GM23248 (cell line): ENCODE data around the gene PALM. TPM values are rescaled to one million over a fixed set of nuclear protein-coding genes. Genes with fewer than 3 reads are reported as not detected.
A peak's percentile ranks its signal among the peaks of the same experiment; 100 is the strongest.

ENCODE experiments used
- DNase-seq: peaks from one replicate; pipeline ENCODE4 v3.0.0-alpha.2; 2015
- H2AFZ ChIP-seq: fragments of 200-600 bp; sonication (generic); 2 replicates; pipeline ENCODE4 v1.6.1; 2016; ENCODE audit warnings: antibody characterized with exemption
- H3F3A ChIP-seq: fragments of 200-600 bp; sonication (generic); 2 replicates; pipeline ENCODE4 v1.6.1; 2016; ENCODE audit warnings: mild to moderate bottlenecking, antibody characterized with exemption, mixed run types; ENCODE audit not compliant: insufficient read depth
- H3K27ac ChIP-seq: fragments of 200-600 bp; sonication (generic); 2 replicates; pipeline ENCODE4 v1.5.1; 2016; ENCODE audit warnings: mild to moderate bottlenecking
- H3K27me3 ChIP-seq: fragments of 200-600 bp; sonication (generic); replicated peaks from 2 replicates; pipeline ENCODE4 v1.6.1; 2016; ENCODE audit warnings: mild to moderate bottlenecking; ENCODE audit not compliant: insufficient read depth
- H3K36me3 ChIP-seq: fragments of 200-600 bp; sonication (generic); 2 replicates; pipeline ENCODE4 v1.6.1; 2016; ENCODE audit warnings: low read depth, mild to moderate bottlenecking
- H3K4me1 ChIP-seq: fragments of 200-600 bp; sonication (generic); 2 replicates; pipeline ENCODE4 v1.6.1; 2016; ENCODE audit warnings: mild to moderate bottlenecking; ENCODE audit not compliant: insufficient read depth
- H3K4me2 ChIP-seq: fragments of 200-600 bp; sonication (generic); one replicate; pipeline ENCODE4 v1.6.1; 2016; ENCODE audit warnings: mild to moderate bottlenecking; ENCODE audit not compliant: unreplicated experiment
- H3K4me3 ChIP-seq: fragments of 200-600 bp; sonication (generic); 2 replicates; pipeline ENCODE4 v1.5.1; 2016; ENCODE audit warnings: mild to moderate bottlenecking
- H3K79me2 ChIP-seq: fragments of 200-600 bp; sonication (generic); 2 replicates; pipeline ENCODE4 v1.6.1; 2016; ENCODE audit warnings: mild to moderate bottlenecking; ENCODE audit not compliant: insufficient read depth
- H3K9ac ChIP-seq: fragments of 200-600 bp; sonication (generic); 2 replicates; pipeline ENCODE4 v1.6.1; 2016; ENCODE audit warnings: mild to moderate bottlenecking
- H3K9me2 ChIP-seq: fragments of 200-600 bp; sonication (generic); 2 replicates; pipeline ENCODE4 v1.6.1; 2016; ENCODE audit warnings: mixed run types, mild to moderate bottlenecking, moderate library complexity; ENCODE audit not compliant: insufficient read depth
- H3K9me3 ChIP-seq: fragments of 200-600 bp; sonication (generic); one replicate; pipeline ENCODE4 v1.6.1; 2017; ENCODE audit warnings: low read depth
- H4K20me1 ChIP-seq: fragments of 200-600 bp; sonication (generic); 2 replicates; pipeline ENCODE4 v1.6.0; 2016; ENCODE audit not compliant: insufficient read depth
- EZH2 ChIP-seq: fragments of 200-600 bp; sonication (generic); IDR thresholded peaks from 2 replicates; pipeline ENCODE4 v1.6.1; 2018; ENCODE audit warnings: antibody characterized with exemption, mild to moderate bottlenecking; ENCODE audit not compliant: insufficient read depth, poor library complexity, severe bottlenecking
- EZH2phosphoT487 ChIP-seq: fragments of 200-600 bp; sonication (generic); IDR thresholded peaks from 2 replicates; pipeline ENCODE4 v1.6.1; 2018; ENCODE audit warnings: antibody characterized with exemption, moderate library complexity, mild to moderate bottlenecking, low read depth; ENCODE audit not compliant: insufficient read depth
- WGBS, 2 experiments: methylation state at CpG; one replicate each; pipeline ENCODE4 v1.1.6; 2015 to 2017; ENCODE audit warnings: low lambda C conversion rate in 2 of 2, low coverage in 1 of 2; ENCODE audit errors: missing lambda C conversion rate in 2 of 2; 5-methylcytosine and 5-hydroxymethylcytosine counted together
- in situ Hi-C: fragments of 300-500 bp; cut with MboI; formaldehyde crosslinking; loops from 2 replicates; pipeline ENCODE4 v1.15.0; 2020
- polyA plus RNA-seq: library from polyadenylated mRNA; unstranded; fragments of >200 nt; fragmentation: Nextera tagmentation; extraction: Ambion mirVana; gene quantifications from 2 replicates; pipeline ENCODE4 v1.2.1, GENCODE V29; 2016
- total RNA-seq: library from RNA; depleted of rRNA; stranded (reverse); fragments of >200 nt; shearing (Covaris generic); gene quantifications from 2 replicates; pipeline ENCODE4 v1.2.3, GENCODE V29; 2014

The PALM gene
- total and polyA plus RNA-seq, 2 experiments from 2014 or later = 0.36 to 2.7 TPM

DNA sequence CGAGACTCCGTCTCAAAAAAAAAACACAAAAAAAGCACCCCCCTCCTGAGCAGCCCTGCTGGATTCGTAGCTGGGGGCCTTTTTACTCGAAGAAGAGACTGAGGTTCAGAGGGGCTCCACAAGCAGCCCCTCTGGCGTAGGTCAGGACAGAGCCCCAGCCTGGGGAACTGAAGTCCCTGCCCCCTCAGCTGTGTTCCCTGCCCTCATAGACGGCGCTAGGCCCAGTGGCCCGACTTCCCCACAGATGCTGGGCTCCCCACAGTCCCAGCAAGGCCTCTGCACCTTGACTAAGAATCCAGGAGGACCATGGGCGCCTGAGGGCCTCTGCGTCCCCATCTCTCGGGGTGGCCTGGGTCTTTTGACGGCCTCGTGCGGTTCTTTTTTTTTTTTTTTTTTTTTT, 41.1 kb downstream of the PALM start:
- in situ Hi-C loops = no loop called here
- Histone ChIP-seq H2AFZ (no peak overlapping the region), H3K9ac (no peak overlapping the region), H4K20me1 (no peaks in the 10 kb centered on the region), H3K4me3 (no peak overlapping the region), H3K27me3 (no peaks in the 10 kb centered on the region), H3K9me2 (no peaks in the 10 kb centered on the region), H3K4me1 (peaks cover 10% of the 10 kb centered on the region; the same call in 1 of the 2 replicates), H3K9me3 (no peaks in the 10 kb centered on the region), H3K4me2 (no peak overlapping the region), H3K79me2 (no peaks in the 10 kb centered on the region), H3K27ac (no peak overlapping the region), H3F3A (no peaks in the 10 kb centered on the region), H3K36me3 (no peaks in the 10 kb centered on the region)
- 73 to 79% methylated on average over 12 to 14 of the region's 14 CpGs for WGBS, 2 experiments
- no peak for DNase-seq
- TF ChIP-seq EZH2phosphoT487 (no peak), EZH2 (no peak)

DNA sequence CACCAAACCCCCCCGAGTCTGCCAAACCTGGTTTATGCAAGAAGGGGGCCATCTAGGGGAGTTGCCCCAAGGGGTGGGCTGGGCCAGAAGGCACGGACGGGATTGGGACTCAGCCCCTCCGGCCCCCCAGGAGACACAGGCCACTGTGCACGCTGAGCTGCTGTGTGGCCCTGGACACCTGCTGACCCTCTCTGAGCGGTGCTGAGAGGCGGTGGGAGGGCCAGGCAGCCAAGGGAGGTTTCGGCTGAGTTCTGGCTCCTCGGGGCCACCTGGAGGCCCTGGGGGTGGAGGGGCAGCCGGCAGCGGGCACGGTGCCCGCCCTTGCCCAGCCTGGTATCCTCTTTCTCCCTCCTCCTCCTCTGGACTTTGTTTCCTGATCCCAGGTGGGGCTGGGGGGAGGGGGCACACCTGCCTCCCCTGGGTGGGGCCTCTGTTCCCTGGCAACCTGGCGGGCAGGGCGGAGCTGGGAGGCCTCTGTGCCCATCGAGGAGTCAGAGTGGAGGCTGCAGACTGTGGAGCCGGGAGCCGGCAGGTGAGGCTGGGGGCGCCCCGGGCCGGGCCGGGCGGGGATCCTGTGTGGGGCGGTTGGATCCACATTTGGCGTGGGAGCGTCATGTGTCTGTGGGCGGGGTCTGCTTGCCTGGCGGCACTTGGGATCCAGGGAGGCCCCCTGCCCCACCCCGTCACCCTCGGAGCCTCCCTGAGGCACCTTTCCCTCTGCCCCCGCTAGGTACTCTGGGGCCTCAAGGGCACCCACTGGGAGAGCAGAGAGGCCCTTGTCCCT, 42.1 kb downstream of the PALM start, which contains the start of gene MISP:
Gene MISP, plus strand, starts transcription at position 473 of the 784 bp plus-strand sequence. CDS start 5,835 bp downstream, outside the sequence.
- peak within 1 kb of the TSS; percentile 29 for H3K4me2 ChIP-seq
- WGBS, 2 experiments = 54 to 74% methylated on average over 8 to 31 of the region's 31 CpGs
- no peak within 1 kb of the TSS for H3K4me3 ChIP-seq

DNA sequence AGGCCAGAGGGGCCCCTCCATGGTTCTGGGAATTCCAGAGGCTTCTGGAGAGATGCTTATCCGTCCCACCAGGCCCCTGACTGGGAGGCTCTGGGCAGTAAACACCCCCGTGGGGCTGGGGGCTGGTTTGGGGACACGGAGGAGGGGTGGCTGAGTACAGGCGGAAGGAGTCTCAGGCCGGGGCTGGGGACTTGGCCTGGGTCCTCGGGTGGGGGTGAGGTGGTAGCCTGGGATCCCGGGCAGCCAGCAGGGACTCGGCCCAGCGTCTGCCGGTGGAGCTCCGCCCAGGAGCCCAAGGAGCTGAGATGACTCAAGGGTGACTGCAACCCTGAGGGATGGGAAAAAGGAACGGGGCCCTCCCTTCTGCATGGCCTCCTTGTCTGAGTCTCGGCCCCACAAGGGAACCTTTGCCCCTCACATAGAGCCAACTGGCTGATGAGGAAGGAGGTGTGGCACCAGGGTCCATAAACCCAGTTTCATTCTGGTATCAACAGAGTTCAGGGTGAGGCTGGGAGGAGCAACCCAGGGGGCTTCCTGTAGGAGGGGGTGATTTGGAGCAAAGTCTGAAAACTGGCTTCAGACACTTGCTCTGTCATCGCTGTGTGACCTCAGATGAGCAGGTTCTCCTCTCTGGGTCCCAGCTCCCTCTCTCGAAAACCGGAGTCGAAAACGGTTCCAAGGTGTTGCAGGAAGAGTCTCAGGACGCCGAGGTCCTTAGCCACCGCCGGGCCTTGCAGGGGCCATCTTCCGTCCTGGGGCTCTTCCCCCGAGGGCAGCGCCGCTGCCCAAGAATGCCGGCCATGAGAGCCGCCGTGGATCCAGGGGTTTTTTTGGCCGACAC, 43.0 kb downstream of the PALM start:
- H3K4me2 ChIP-seq = peak overlapping the region; percentile 29
- peak; percentile 95 for DNase-seq
- TF ChIP-seq EZH2 (no peak), EZH2phosphoT487 (no peak)
- H3K79me2 ChIP-seq = no peaks in the 10 kb centered on the region
- no peaks in the 10 kb centered on the region for H3K9me2 ChIP-seq
- H3K4me3 ChIP-seq = no peak overlapping the region
- in situ Hi-C loops = no loop called here
- H3K27ac ChIP-seq = peak overlapping the region; percentile 83
- peak overlapping the region; percentile 78 for H3K9ac ChIP-seq
- H3K27me3 ChIP-seq = no peaks in the 10 kb centered on the region
- H3K4me1 ChIP-seq = peaks cover 10% of the 10 kb centered on the region; the same call in 1 of the 2 replicates
- WGBS, 2 experiments = 56 to 79% methylated on average over 21 to 30 of the region's 30 CpGs
- H3K9me3 ChIP-seq = no peaks in the 10 kb centered on the region
- H2AFZ ChIP-seq = peak overlapping the region; percentile 81
- H3K36me3 ChIP-seq = no peaks in the 10 kb centered on the region
- H4K20me1 ChIP-seq = no peaks in the 10 kb centered on the region
- H3F3A ChIP-seq = no peaks in the 10 kb centered on the region

More for the DNA sequence above, 42.1 kb downstream of the PALM start, which contains the start of gene MISP:
- peak within 1 kb of the TSS; percentile 83 for H3K27ac ChIP-seq
- TF ChIP-seq EZH2phosphoT487 (no peak), EZH2 (no peak)
- peaks cover 10% of the 10 kb centered on the region; the same call in 1 of the 2 replicates for H3K4me1 ChIP-seq
- H3K27me3 ChIP-seq = no peaks in the 10 kb centered on the region
- H3K9me3 ChIP-seq = no peaks in the 10 kb centered on the region
- no peaks in the 10 kb centered on the region for H3K9me2 ChIP-seq
- in situ Hi-C loops = no loop called here
- DNase-seq = no peak
- no peaks in the 10 kb centered on the region for H4K20me1 ChIP-seq
- H3K9ac ChIP-seq = peak within 1 kb of the TSS; percentile 78
- peak within 1 kb of the TSS; percentile 81 for H2AFZ ChIP-seq
- no peaks in the 10 kb centered on the region for H3K36me3 ChIP-seq
- H3K79me2 ChIP-seq = no peaks in the 10 kb centered on the region
- no peaks in the 10 kb centered on the region for H3F3A ChIP-seq
